Activated naive CD4-positive, alpha-beta T cell treated with anti-CD3 and anti-CD28 coated beads, Interleukin-2, amount 10 ng/mL, durations not matched to agents 7 days and 5 days (primary cell): ENCODE measurements around the gene MBD3L1.
A peak's percentile ranks its signal among the peaks of the same experiment; 100 is the strongest.

Experiments
- CTCF ChIA-PET: fragments of 350-600 bp; sonication (Branson Sonifier 250); formaldehyde crosslinking; loops from one replicate; lab custom pipeline; 2021; ENCODE audit warnings: antibody characterized with exemption; lab: Charles Lee
- DNase-seq: peaks from one replicate; pipeline ENCODE4 v3.0.0-alpha.2; 2020
- H3K27ac Mint-ChIP-seq: one replicate; pipeline ENCODE4 v1.8.0; 2021; ENCODE audit warnings: mild to moderate bottlenecking, moderate library complexity, mixed read lengths
- H3K27me3 Mint-ChIP-seq: one replicate; pipeline ENCODE4 v1.8.0; 2021; ENCODE audit warnings: mild to moderate bottlenecking, mixed read lengths
- H3K36me3 Mint-ChIP-seq: one replicate; pipeline ENCODE4 v1.8.0; 2021; ENCODE audit warnings: mixed read lengths
- H3K4me1 Mint-ChIP-seq: one replicate; pipeline ENCODE4 v1.8.0; 2021; ENCODE audit warnings: mixed read lengths
- H3K4me3 Mint-ChIP-seq: one replicate; pipeline ENCODE4 v1.8.0; 2021; ENCODE audit warnings: mild to moderate bottlenecking, moderate library complexity, mixed read lengths
- H3K9me3 Mint-ChIP-seq: one replicate; pipeline ENCODE4 v1.8.0; 2021; ENCODE audit warnings: mixed read lengths

MBD3L1 gene

GRCh38 chr19:8832132-8833021 is at the start of gene MBD3L1, which contains the start of gene ZNF558:
Gene MBD3L1, plus strand, starts transcription at chr19:8832377. Its CDS starts 10,302 bp downstream, at chr19:8842679.
Gene ZNF558, minus strand, starts transcription at chr19:8832304. Its CDS starts 9,645 bp downstream, at chr19:8822659.
- H3K27me3 Mint-ChIP-seq: peaks cover 13% of the 10 kb centered on the region
- CTCF ChIA-PET: no interaction called here
- H3K36me3 Mint-ChIP-seq: peaks cover 20% of the 10 kb centered on the region
- DNase-seq: peak; percentile 100
- peak within 1 kb of the TSS; percentile 81 for H3K4me3 Mint-ChIP-seq
- H3K27ac Mint-ChIP-seq: peak within 1 kb of the TSS; percentile 99
- H3K4me1 Mint-ChIP-seq: peaks cover 29% of the 10 kb centered on the region
- peaks cover 10% of the 10 kb centered on the region for H3K9me3 Mint-ChIP-seq

DNA sequence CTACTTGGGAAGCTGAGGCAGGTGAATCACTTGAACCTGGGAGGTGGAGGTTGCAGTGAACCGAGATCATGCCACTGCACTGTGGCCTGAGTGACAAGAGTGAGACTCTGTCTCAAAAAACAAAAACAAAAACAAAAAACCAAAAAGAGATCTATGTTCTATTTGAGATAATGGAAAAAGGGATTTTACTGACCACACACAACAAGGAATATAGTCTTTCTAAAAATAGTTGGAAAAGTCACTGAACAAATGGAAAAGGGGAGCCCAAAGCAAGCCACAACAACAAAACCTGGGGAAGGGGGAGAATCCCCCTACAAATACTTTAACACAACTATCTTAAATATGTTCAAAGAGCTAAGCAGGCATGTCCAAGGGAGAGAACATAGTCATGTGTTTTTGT is 37.4 kb upstream of the MBD3L1 start:
- CTCF ChIA-PET: no interaction called here
- Mint-ChIP-seq H3K27ac (no peak overlapping the region), H3K36me3 (no peaks in the 10 kb centered on the region), H3K4me1 (no peaks in the 10 kb centered on the region), H3K27me3 (no peaks in the 10 kb centered on the region), H3K9me3 (peaks cover 22% of the 10 kb centered on the region), H3K4me3 (no peak overlapping the region)
- no peak for DNase-seq

DNA sequence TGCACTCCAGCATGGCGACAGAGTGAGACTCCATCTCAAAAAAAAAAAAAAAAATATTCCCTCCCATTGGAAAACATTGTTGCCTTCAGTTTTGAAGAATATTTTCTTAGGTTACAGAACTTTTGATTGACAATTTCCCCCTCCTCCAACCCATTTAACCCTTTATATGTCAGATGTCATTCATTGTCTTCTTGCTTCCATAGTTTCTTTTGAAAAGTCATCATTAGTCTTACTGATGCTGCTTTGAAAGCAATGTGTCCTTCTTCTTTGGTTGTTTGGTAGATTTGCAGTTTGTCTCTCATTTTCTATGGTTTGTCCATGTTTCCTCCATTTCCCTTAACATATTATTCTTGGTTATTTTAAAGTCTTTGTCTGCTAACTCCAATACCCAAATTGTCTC is 25.5 kb upstream of the MBD3L1 start:
- DNase-seq: no peak
- Mint-ChIP-seq H3K27ac (no peak overlapping the region), H3K4me1 (no peaks in the 10 kb centered on the region), H3K9me3 (peaks cover 66% of the 10 kb centered on the region), H3K36me3 (peaks cover 53% of the 10 kb centered on the region), H3K4me3 (no peak overlapping the region), H3K27me3 (no peaks in the 10 kb centered on the region)
- CTCF ChIA-PET: no interaction called here

DNA sequence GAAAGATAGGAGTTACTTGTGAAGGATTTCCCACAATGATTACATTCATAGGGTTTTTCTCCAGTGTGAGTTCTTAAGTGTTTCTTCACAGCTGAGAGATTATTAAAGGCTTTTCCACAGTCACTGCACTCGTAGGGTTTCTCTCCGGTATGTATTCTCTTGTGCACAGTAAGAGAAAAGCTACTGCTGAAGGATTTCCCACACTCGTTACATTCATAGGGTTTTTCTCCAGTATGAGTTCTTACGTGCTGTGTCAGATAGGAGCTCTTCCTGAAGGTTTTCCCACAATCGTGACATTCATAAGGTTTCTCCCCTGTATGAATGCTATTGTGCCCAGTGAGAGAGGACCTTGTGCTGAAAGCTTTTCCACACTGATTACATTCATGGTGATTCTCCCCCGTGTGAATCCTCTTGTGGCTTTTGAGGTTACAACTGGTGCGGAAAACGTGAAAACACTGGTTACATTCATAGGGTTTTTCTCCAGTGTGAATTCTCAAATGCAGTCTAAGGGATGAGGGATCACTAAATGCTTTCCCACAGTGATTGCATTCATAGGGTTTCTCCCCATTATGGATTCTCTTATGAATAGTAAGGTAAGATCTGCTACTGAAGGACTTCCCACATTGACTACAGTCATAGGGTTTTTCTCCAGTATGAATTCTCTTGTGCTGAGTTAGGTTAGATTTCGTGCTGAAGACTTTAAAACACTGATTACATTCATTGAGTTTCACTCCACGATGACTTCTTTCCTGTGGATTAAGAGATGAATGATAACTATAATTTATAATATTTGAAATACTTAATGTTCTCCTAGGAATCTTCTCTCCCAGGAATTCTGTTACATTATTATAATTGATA is 20.6 kb upstream of the MBD3L1 start:
- Mint-ChIP-seq H3K9me3 (peaks cover 82% of the 10 kb centered on the region), H3K27ac (no peak overlapping the region), H3K4me3 (no peak overlapping the region), H3K4me1 (no peaks in the 10 kb centered on the region), H3K36me3 (peaks cover 83% of the 10 kb centered on the region), H3K27me3 (no peaks in the 10 kb centered on the region)
- CTCF ChIA-PET: no interaction called here
- no peak for DNase-seq

GRCh38 chr19:8814176-8814575 is 18.0 kb upstream of the MBD3L1 start:
- no peak for DNase-seq
- Mint-ChIP-seq H3K36me3 (peaks cover 88% of the 10 kb centered on the region), H3K4me3 (no peak overlapping the region), H3K9me3 (peaks cover 79% of the 10 kb centered on the region), H3K27me3 (no peaks in the 10 kb centered on the region), H3K4me1 (no peaks in the 10 kb centered on the region), H3K27ac (no peak overlapping the region)
- CTCF ChIA-PET: no interaction called here

DNA sequence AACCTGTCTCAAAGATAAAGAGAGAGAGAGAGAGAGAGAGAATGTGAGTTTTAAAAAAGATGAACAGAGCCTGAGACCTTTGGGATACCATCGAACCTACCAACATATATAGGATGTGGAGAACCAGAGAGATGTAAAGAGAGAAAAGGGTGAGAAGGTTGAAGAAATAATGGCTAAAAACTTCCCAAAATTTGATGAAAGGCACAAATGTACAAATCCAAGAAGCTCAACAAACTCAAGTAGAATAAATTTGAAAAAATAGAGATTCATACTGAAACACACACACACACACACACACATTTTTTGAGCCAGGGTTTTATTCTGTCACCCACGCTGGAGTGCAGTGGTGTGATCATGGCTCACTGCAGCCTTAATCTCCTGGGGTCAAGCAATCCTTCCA is 16.4 kb upstream of the MBD3L1 start:
- Mint-ChIP-seq H3K27me3 (no peaks in the 10 kb centered on the region), H3K9me3 (peaks cover 74% of the 10 kb centered on the region), H3K4me1 (no peaks in the 10 kb centered on the region), H3K36me3 (peaks cover 94% of the 10 kb centered on the region), H3K4me3 (no peak overlapping the region), H3K27ac (no peak overlapping the region)
- CTCF ChIA-PET: no interaction called here
- DNase-seq: no peak

GRCh38 chr19:8820234-8820633 is 11.9 kb upstream of the MBD3L1 start:
- DNase-seq: no peak
- CTCF ChIA-PET: no interaction called here
- Mint-ChIP-seq H3K4me1 (no peaks in the 10 kb centered on the region), H3K9me3 (peaks cover 32% of the 10 kb centered on the region), H3K27me3 (no peaks in the 10 kb centered on the region), H3K36me3 (peaks cover 91% of the 10 kb centered on the region), H3K27ac (no peak overlapping the region), H3K4me3 (no peak overlapping the region)

GRCh38 chr19:8821748-8822241 is 10.4 kb upstream of the MBD3L1 start:
- no peaks in the 10 kb centered on the region for H3K4me1 Mint-ChIP-seq
- H3K27ac Mint-ChIP-seq: no peak overlapping the region
- CTCF ChIA-PET: no interaction called here
- no peak overlapping the region for H3K4me3 Mint-ChIP-seq
- DNase-seq: no peak
- no peaks in the 10 kb centered on the region for H3K27me3 Mint-ChIP-seq
- H3K36me3 Mint-ChIP-seq: peaks cover 82% of the 10 kb centered on the region
- peaks cover 21% of the 10 kb centered on the region for H3K9me3 Mint-ChIP-seq

DNA sequence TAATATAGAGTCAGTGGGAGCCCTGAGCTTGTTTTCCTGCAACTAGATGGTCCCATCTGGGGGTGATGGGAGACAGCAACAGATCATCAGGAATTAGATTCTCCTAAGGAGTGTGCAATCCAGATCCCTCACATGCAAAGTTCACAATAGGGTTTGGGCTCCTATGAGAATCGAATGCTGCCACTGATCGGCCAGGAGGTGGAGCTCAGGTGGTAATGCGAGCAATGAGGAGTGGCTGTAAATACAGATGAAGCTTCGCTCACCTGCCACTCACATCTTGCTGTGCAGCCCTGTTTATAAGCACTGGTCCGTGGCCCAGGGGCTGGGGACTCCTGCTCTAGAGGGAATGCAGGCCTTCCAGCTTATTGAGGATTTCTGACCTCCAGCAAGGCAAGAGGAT is 5.8 kb upstream of the MBD3L1 start:
- Mint-ChIP-seq H3K27me3 (no peaks in the 10 kb centered on the region), H3K36me3 (peaks cover 64% of the 10 kb centered on the region), H3K27ac (no peak overlapping the region), H3K4me3 (no peak overlapping the region), H3K4me1 (peaks cover 12% of the 10 kb centered on the region), H3K9me3 (no peaks in the 10 kb centered on the region)
- CTCF ChIA-PET: no interaction called here
- DNase-seq: no peak

DNA sequence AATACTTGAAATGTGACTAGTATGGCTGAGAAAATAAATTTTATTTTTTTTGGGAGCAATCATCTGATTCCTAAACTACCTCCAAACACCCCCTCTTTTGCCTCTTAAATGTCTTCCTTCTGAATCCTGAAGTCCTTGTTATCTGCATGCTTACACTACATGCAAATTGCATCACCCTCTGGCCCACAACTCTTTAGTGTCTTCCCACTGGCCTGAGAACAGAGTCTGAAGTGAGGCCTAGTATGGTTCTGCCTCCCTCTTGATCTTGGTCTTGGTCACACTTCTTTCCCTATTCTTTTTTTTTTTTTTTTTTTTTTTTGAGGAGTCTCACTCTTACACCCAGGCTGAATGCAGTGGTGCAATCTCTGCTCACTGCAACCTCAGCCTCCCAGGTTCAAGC is 4.9 kb upstream of the MBD3L1 start:
- Mint-ChIP-seq H3K9me3 (no peaks in the 10 kb centered on the region), H3K4me1 (peaks cover 16% of the 10 kb centered on the region), H3K36me3 (peaks cover 55% of the 10 kb centered on the region), H3K27me3 (no peaks in the 10 kb centered on the region), H3K4me3 (no peak overlapping the region), H3K27ac (no peak overlapping the region)
- CTCF ChIA-PET: no interaction called here
- DNase-seq: no peak

DNA sequence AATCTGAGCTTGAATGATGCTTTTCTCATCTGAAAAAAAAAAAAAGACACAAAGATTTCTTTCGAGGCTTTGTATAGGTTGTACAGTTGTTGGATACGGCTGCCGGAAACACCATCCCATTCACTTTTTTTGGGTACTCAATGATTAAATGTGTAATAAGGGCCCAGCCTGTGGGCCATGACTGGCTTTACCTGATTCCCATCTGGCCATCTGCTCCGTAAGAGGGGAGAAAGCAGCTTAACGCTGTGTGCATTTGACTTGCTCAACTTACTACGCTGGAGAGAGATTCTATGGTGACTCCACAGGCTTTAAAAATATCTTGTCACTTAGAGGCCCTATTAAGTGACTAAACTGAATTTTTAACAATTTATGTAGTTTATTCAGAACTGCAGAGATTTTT is 804 bp upstream of the MBD3L1 start:
- H3K9me3 Mint-ChIP-seq: peaks cover 10% of the 10 kb centered on the region
- peaks cover 11% of the 10 kb centered on the region for H3K27me3 Mint-ChIP-seq
- peaks cover 29% of the 10 kb centered on the region for H3K4me1 Mint-ChIP-seq
- H3K36me3 Mint-ChIP-seq: peaks cover 29% of the 10 kb centered on the region
- peak overlapping the region; percentile 81 for H3K4me3 Mint-ChIP-seq
- DNase-seq: no peak
- peak overlapping the region; percentile 99 for H3K27ac Mint-ChIP-seq
- CTCF ChIA-PET: no interaction called here

DNA sequence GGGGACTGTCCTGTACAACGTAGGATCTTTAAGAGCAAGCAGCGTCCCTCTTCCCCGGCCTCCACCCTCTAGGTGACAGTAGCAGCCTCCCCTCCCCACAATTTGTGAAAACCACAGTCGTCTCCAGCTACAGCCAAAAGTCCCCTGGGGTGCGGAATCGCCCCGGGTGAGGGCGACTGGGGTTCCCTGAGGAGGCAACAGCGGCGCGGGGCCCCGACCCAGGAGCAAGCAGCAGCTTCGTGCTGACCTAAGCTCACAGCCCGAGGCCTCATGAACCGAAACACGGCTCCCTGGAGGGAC is 395 bp upstream of the MBD3L1 start:
- peaks cover 13% of the 10 kb centered on the region for H3K27me3 Mint-ChIP-seq
- H3K9me3 Mint-ChIP-seq: peaks cover 10% of the 10 kb centered on the region
- CTCF ChIA-PET: no interaction called here
- peak overlapping the region; percentile 99 for H3K27ac Mint-ChIP-seq
- H3K4me1 Mint-ChIP-seq: peaks cover 29% of the 10 kb centered on the region
- H3K36me3 Mint-ChIP-seq: peaks cover 25% of the 10 kb centered on the region
- no peak for DNase-seq
- peak overlapping the region; percentile 81 for H3K4me3 Mint-ChIP-seq

DNA sequence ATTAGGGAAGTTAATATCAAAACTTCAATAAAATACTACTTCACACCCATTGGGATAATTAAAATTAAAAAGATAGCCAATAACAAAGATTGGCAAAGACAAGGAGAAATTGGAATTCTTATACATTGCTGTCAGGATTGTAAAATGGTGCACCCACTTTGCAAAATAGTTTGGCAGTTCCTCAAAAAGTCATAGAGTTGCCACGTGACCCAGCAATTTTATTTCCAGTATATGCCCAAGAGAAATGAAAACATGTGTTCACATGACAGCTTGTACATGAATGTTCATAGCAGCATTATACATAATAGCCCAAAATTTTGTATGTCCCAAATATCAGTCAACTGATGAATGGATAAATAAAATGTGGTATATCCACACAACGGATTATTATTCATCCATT is 3.3 kb downstream of the MBD3L1 start:
- CTCF ChIA-PET: no interaction called here
- H3K9me3 Mint-ChIP-seq: peaks cover 13% of the 10 kb centered on the region
- DNase-seq: no peak
- H3K4me1 Mint-ChIP-seq: peaks cover 23% of the 10 kb centered on the region
- peaks cover 13% of the 10 kb centered on the region for H3K27me3 Mint-ChIP-seq
- no peak overlapping the region for H3K27ac Mint-ChIP-seq
- no peak overlapping the region for H3K4me3 Mint-ChIP-seq
- H3K36me3 Mint-ChIP-seq: peaks cover 4% of the 10 kb centered on the region

DNA sequence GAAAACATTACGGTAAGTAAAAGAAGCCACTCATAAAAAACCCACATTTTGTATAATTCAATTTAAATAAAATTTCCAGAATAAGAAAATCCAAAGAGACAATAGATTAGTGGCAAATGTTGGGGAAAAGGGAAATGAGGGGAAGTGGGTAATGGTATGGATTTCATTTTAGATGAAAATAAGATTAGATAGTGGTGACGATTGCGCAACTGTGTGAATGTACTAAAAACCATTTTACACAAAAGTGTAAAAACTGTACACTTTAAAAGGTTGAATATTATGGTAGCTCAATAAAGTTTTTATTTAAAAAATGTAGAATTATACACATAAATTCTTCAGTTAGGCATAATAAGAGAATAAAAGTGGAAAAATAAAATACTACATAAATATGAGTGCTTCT is 3.7 kb downstream of the MBD3L1 start:
- CTCF ChIA-PET: no interaction called here
- H3K27me3 Mint-ChIP-seq: peaks cover 13% of the 10 kb centered on the region
- H3K27ac Mint-ChIP-seq: no peak overlapping the region
- H3K4me3 Mint-ChIP-seq: no peak overlapping the region
- DNase-seq: no peak
- H3K36me3 Mint-ChIP-seq: peaks cover 3% of the 10 kb centered on the region
- peaks cover 14% of the 10 kb centered on the region for H3K9me3 Mint-ChIP-seq
- peaks cover 22% of the 10 kb centered on the region for H3K4me1 Mint-ChIP-seq
